ENCODE results near the gene TLCD2.

GRCh38 chr17:1729966-1730325 is 19.8 kb upstream of the TLCD2 start:
- TF ChIP-seq CTCF (IDR thresholded peaks at IDR 0.05) (no peak), EP300 (IDR thresholded peaks at IDR 0.05) (no peak), POLR2A (IDR thresholded peaks at IDR 0.05) (no peak)

Measured in ovary (tissue), 3 donors.